Measurements from ENCODE around the gene KRTAP19-4. TPM values are rescaled to one million over a fixed set of nuclear protein-coding genes. Genes with fewer than 3 reads are reported as not detected.

KRTAP19-4 gene
- total RNA-seq, 1 donor from 2014 or later, result not detected

DNA sequence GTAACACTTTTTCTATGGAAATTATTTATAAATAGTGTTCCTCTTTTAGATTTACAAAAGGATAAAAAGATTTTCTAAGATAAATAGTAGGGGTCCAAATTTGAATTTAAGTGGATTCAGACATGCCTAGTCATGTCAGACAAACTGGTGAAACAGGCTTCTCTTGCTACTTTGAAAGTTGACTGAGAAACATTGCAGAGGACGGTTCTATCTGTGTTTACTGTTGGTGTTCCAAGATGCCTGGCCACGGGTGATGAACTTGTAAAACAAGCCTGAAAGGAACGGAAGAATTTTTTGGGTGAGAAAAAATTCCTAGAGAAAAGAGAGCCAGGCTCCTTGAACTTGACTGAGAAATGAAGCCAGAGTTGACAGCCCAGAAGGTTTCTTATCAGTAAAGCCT is 19.0 kb downstream of the KRTAP19-4 start:
- no peak overlapping the region for H3K4me3 ChIP-seq (ENCODE audit: low read depth, low read length)
- TF ChIP-seq CTCF (IDR thresholded peaks at IDR 0.05; ENCODE audit: insufficient read depth, low read length, poor library complexity, severe bottlenecking), result no peak
- no peak for DNase-seq (ENCODE audit: low read depth)
- H3K36me3 ChIP-seq (ENCODE audit: control insufficient read depth, insufficient read depth, low read length), result no peaks in the 10 kb centered on the region
- no peaks in the 10 kb centered on the region for H3K27me3 ChIP-seq (ENCODE audit: control insufficient read depth, insufficient read depth, low read length)

DNA sequence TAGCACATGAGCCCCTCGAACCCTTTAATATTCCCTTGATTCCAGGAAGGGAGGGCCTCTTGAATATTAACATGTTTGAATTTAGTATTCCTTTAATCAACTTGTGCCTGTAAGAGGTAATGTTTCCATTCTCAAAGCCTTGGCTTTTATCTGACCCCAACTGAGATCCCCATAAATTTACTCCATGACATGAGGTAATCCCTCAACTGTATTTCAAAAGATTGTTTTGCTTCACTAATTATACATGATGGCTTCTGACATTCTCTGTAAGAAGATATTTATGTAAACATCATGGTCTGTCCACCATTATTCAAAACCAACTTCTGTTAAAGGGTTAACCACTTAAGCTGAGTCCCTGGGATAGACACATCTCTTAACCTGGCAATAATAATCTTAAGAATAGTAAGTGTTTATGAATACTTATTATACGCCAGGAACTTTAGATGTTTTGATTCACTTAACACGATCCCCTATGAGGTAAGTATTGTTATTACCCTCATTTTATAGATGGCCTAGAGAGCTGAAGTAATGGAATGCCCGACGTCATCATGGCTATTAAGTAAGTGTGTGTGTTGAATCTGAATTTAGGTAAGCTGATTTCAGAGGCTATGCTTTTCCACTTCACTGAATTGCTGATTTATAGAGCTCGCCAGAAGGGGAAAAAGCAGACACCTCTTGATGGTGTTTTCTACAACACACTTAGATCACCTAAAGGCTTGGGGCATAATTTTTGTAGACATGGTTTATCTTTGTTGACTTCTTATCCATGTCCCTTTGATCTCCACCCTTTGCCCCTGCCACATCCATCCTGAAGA is 27.9 kb downstream of the KRTAP19-4 start:
- no peak overlapping the region for H3K4me3 ChIP-seq (ENCODE audit: low read depth, low read length)
- no peaks in the 10 kb centered on the region for H3K36me3 ChIP-seq (ENCODE audit: control insufficient read depth, insufficient read depth, low read length)
- TF ChIP-seq CTCF (IDR thresholded peaks at IDR 0.05; ENCODE audit: insufficient read depth, low read length, poor library complexity, severe bottlenecking), result no peak
- no peaks in the 10 kb centered on the region for H3K27me3 ChIP-seq (ENCODE audit: control insufficient read depth, insufficient read depth, low read length)
- DNase-seq (ENCODE audit: low read depth), result no peak

- Histone ChIP-seq H3K4me3 (ENCODE audit: low read depth, low read length) (no peak overlapping the region), H3K27me3 (ENCODE audit: control insufficient read depth, insufficient read depth, low read length) (no peaks in the 10 kb centered on the region), H3K36me3 (ENCODE audit: control insufficient read depth, insufficient read depth, low read length) (no peaks in the 10 kb centered on the region)
- DNase-seq (ENCODE audit: low read depth), result no peak
- TF ChIP-seq CTCF (IDR thresholded peaks at IDR 0.05; ENCODE audit: insufficient read depth, low read length, poor library complexity, severe bottlenecking), result peak; percentile 63
Observed at GRCh38 chr21:30463713-30464112, 33.3 kb downstream of the KRTAP19-4 start.

- Histone ChIP-seq H3K36me3 (ENCODE audit: control insufficient read depth, insufficient read depth, low read length) (no peaks in the 10 kb centered on the region), H3K27me3 (ENCODE audit: control insufficient read depth, insufficient read depth, low read length) (no peaks in the 10 kb centered on the region), H3K4me3 (ENCODE audit: low read depth, low read length) (no peak overlapping the region)
- no peak for TF ChIP-seq CTCF (IDR thresholded peaks at IDR 0.05; ENCODE audit: insufficient read depth, low read length, poor library complexity, severe bottlenecking)
- DNase-seq (ENCODE audit: low read depth), result no peak
Observed at GRCh38 chr21:30448514-30448913, 48.5 kb downstream of the KRTAP19-4 start.

DNA sequence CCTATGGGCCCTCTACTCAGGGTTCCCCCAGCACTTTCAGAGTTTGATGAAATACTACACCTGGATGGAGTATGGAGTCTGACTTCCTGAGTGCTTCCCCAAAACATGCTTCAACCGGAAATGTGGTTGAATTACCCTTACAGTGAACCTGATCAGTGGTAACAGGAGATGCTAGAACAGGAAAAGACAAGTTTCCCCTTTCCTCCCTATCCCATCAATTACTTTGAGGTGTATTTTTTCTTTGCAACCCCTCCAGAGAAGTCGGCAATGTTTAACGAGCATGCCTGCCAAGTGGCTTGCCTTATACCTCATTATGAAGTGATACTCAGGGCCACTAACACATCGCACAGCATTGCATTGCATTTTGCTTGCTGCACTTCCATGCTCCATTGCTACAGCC is 49.9 kb downstream of the KRTAP19-4 start:
- H3K4me3 ChIP-seq (ENCODE audit: low read depth, low read length), result no peak overlapping the region
- TF ChIP-seq CTCF (IDR thresholded peaks at IDR 0.05; ENCODE audit: insufficient read depth, low read length, poor library complexity, severe bottlenecking), result no peak
- no peak for DNase-seq (ENCODE audit: low read depth)
- no peaks in the 10 kb centered on the region for H3K27me3 ChIP-seq (ENCODE audit: control insufficient read depth, insufficient read depth, low read length)
- no peaks in the 10 kb centered on the region for H3K36me3 ChIP-seq (ENCODE audit: control insufficient read depth, insufficient read depth, low read length)

Other genes with a start within 250 kb of the KRTAP19-4 start
- gene KRTAP24-1, start 214.2 kb downstream of the KRTAP19-4 start, total RNA-seq, result not detected in 2 replicates
- gene KRTAP25-1, start 207.7 kb downstream of the KRTAP19-4 start, total RNA-seq, result not detected in 2 replicates
- not detected in 2 replicates for gene KRTAP26-1, start 176.8 kb downstream of the KRTAP19-4 start, total RNA-seq
- gene KRTAP27-1, start 159.5 kb downstream of the KRTAP19-4 start, total RNA-seq, result not detected in 2 replicates
- not detected in 2 replicates for gene KRTAP23-1, start 148.6 kb downstream of the KRTAP19-4 start, total RNA-seq
- not detected in 2 replicates for gene KRTAP13-2, start 124.9 kb downstream of the KRTAP19-4 start, total RNA-seq
- gene KRTAP13-1, start 101.1 kb downstream of the KRTAP19-4 start, total RNA-seq, result not detected in 2 replicates
- gene KRTAP13-3, start 71.2 kb downstream of the KRTAP19-4 start, total RNA-seq, result not detected in 2 replicates
- gene KRTAP13-4, start 66.9 kb downstream of the KRTAP19-4 start, total RNA-seq, result not detected in 2 replicates
- gene KRTAP15-1, start 56.9 kb downstream of the KRTAP19-4 start, total RNA-seq, result not detected in 2 replicates
- gene KRTAP19-1, start 16.8 kb downstream of the KRTAP19-4 start, total RNA-seq, result not detected in 2 replicates
- not detected in 2 replicates for gene KRTAP19-2, start 9.7 kb downstream of the KRTAP19-4 start, total RNA-seq
- gene KRTAP19-3, start 5.2 kb downstream of the KRTAP19-4 start, total RNA-seq, result not detected in 2 replicates
- not detected in 2 replicates for gene KRTAP19-5, start 5.0 kb upstream of the KRTAP19-4 start, total RNA-seq
- gene KRTAP19-6, start 44.7 kb upstream of the KRTAP19-4 start, total RNA-seq, result not detected in 2 replicates
- gene KRTAP19-7, start 64.1 kb upstream of the KRTAP19-4 start, total RNA-seq, result not detected in 2 replicates
- gene KRTAP22-2, start 93.2 kb upstream of the KRTAP19-4 start, total RNA-seq, result not detected in 2 replicates
- not detected in 2 replicates for gene KRTAP6-3, start 95.3 kb upstream of the KRTAP19-4 start, total RNA-seq
- not detected in 2 replicates for gene KRTAP6-2, start 101.7 kb upstream of the KRTAP19-4 start, total RNA-seq
- not detected in 2 replicates for gene KRTAP22-1, start 103.9 kb upstream of the KRTAP19-4 start, total RNA-seq
- gene KRTAP6-1, start 116.8 kb upstream of the KRTAP19-4 start, total RNA-seq, result not detected in 2 replicates
- not detected in 2 replicates for gene KRTAP20-1, start 119.3 kb upstream of the KRTAP19-4 start, total RNA-seq
- not detected in 2 replicates for gene KRTAP20-4, start 123.5 kb upstream of the KRTAP19-4 start, total RNA-seq
- not detected in 2 replicates for gene KRTAP20-2, start 138.0 kb upstream of the KRTAP19-4 start, total RNA-seq
- not detected in 2 replicates for gene KRTAP20-3, start 145.7 kb upstream of the KRTAP19-4 start, total RNA-seq
- not detected in 2 replicates for gene KRTAP21-3, start 221.6 kb upstream of the KRTAP19-4 start, total RNA-seq

Measured in kidney epithelial cell (primary cell).